Fibroblast of the conjunctiva (primary cell): ENCODE measurements around the gene CD52.

Experiments used
- DNase-seq: peaks from one replicate; pipeline ENCODE4 v3.0.0-alpha.2; 2010; ENCODE audit warnings: low read depth

The CD52 gene

GRCh38 chr1:26317612-26318337, at the start of gene CD52:
Gene CD52 (plus strand): TSS chr1:26317958. CDS start chr1:26318018, 60 bp downstream.
- no peak for DNase-seq

- no peak for DNase-seq
Measured at GRCh38 chr1:26268290-26269197, 49.2 kb upstream of the CD52 start.

- no peak for DNase-seq
Measured at GRCh38 chr1:26269198-26269550, 48.6 kb upstream of the CD52 start.

- DNase-seq: no peak
Measured at GRCh38 chr1:26274801-26275425, 42.8 kb upstream of the CD52 start.

GRCh38 chr1:26275580-26276431, 42.0 kb upstream of the CD52 start:
- DNase-seq: peak; percentile 95

GRCh38 chr1:26276432-26276838, 41.3 kb upstream of the CD52 start:
- DNase-seq: no peak

GRCh38 chr1:26277261-26277661, 40.5 kb upstream of the CD52 start:
- DNase-seq: no peak

- DNase-seq: no peak
Measured at GRCh38 chr1:26277719-26278118, 40.0 kb upstream of the CD52 start.

- peak; percentile 89 for DNase-seq
Measured at GRCh38 chr1:26278303-26278702, 39.5 kb upstream of the CD52 start.

GRCh38 chr1:26278724-26279455, 38.9 kb upstream of the CD52 start:
- DNase-seq: no peak

GRCh38 chr1:26279456-26280332, 38.1 kb upstream of the CD52 start, which contains the start of gene SH3BGRL3:
Gene SH3BGRL3 (plus strand): TSS chr1:26280086. CDS start chr1:26280156, 70 bp downstream.
- peak; percentile 57 for DNase-seq

- no peak for DNase-seq
Measured at GRCh38 chr1:26280333-26281042, 37.3 kb upstream of the CD52 start.

GRCh38 chr1:26281091-26281958, 36.4 kb upstream of the CD52 start:
- no peak for DNase-seq

- DNase-seq: no peak
Measured at GRCh38 chr1:26281971-26282370, 35.8 kb upstream of the CD52 start.

GRCh38 chr1:26282401-26282918, 35.3 kb upstream of the CD52 start:
- no peak for DNase-seq

- no peak for DNase-seq
Measured at GRCh38 chr1:26283279-26283853, 34.4 kb upstream of the CD52 start.

- no peak for DNase-seq
Measured at GRCh38 chr1:26283871-26284596, 33.7 kb upstream of the CD52 start.
